Right cardiac atrium (tissue), 5 donors: ENCODE measurements around the gene CRYGB. TPM values are rescaled to one million over a fixed set of nuclear protein-coding genes. Genes with fewer than 3 reads are reported as not detected.
"Not testable (repeated sequence)": the region's sequence is repeated elsewhere in the genome, so short reads cannot be mapped to it uniquely, and the experiment has no call there.

Experiments used
- ATAC-seq, 2 donors: fragments of 200-7000 bp; cut with Tn5 transposase; one replicate each; pipeline versions ENCODE4 v1.8.0 to v1.9.1; 2020; ENCODE audit warnings: moderate library complexity in 2 of 2, mild to moderate bottlenecking in 1 of 2
- DNase-seq, 3 donors: peaks; one replicate each; pipeline ENCODE4 v3.0.0-alpha.2; 2020
- H3K27ac ChIP-seq: one replicate; pipeline ENCODE4 v1.5.1; 2013; ENCODE audit warnings: mild to moderate bottlenecking, low read length, control low read depth, moderate library complexity
- H3K27me3 ChIP-seq: one replicate; pipeline ENCODE4 v1.6.1; 2013; ENCODE audit not compliant: control insufficient read depth, insufficient read depth
- H3K4me1 ChIP-seq: one replicate; pipeline ENCODE4 v1.6.1; 2013; ENCODE audit warnings: low read length; ENCODE audit not compliant: control insufficient read depth, insufficient read depth
- H3K4me3 ChIP-seq: one replicate; pipeline ENCODE4 v1.5.1; 2013; ENCODE audit warnings: low read length, control low read depth
- H3K9me3 ChIP-seq: one replicate; pipeline ENCODE4 v1.6.1; 2013; ENCODE audit warnings: low read length; ENCODE audit not compliant: control insufficient read depth
- WGBS: extraction: QIAGEN DNeasy Blood & Tissue Kit; methylation state at CpG from one replicate; pipeline ENCODE4 v1.1.7; 2013; 5-methylcytosine and 5-hydroxymethylcytosine counted together
- intact Hi-C, 4 donors: fragments of 100-400 bp; cut with DNase I; formaldehyde crosslinking; loops; one replicate each; pipeline versions ENCODE4 v1.11.0 to v1.14.0; 2022 to 2023
- polyA plus RNA-seq: library from polyadenylated mRNA; stranded (reverse); fragments of 200-250 nt; gene quantifications from one replicate; pipeline ENCODE4 v1.2.3, GENCODE V29; 2013
- total RNA-seq, 4 donors: library from RNA; stranded (reverse); fragmentation: NEBNext Ultra II Directional; extraction: Animal tissue kit (Norgen Biotek cat#: 25700); gene quantifications; one replicate each; pipeline ENCODE4 v1.2.1, GENCODE V29; 2021
- donor health status: healthy with polysubstance abuse.
- donor health status: DM: no; HTN: yes; CAD: no.
- donor health status: DM: no; HTN: no; CAD: no.
- donor health status: DM: no; HTN: yes; CAD: no; lungs with severe emphysema.
- donor health status: DM: yes; HTN: yes; CAD: no.

CRYGB gene
- total and polyA plus RNA-seq, 5 donors = not detected

DNA sequence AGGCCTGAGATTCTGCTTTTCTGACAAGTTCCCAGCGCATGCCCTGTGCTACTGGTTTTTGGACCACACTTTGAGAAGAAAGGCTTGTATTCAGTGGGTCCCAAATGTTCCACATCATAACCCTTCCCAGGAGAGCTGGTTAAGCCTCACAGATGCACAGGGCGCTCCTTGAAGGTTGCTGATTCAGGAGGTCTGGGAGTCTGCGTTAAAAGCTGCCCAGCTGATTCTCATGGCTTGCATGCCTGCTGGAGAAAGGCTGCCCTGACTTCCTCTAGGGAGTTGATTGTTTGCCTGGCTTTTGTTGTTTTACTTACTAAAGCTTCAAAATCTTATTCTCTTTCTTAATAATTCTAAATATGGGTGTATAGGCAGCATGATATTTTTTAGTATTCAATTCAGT lies 42.3 kb downstream of the CRYGB start:
- Histone ChIP-seq H3K27me3 (no peaks in the 10 kb centered on the region), H3K4me3 (no peak overlapping the region), H3K9me3 (no peaks in the 10 kb centered on the region), H3K4me1 (no peaks in the 10 kb centered on the region), H3K27ac (no peak overlapping the region)
- ATAC-seq (no peak), DNase-seq (no peak)
- intact Hi-C loops = loop anchor here in 1 of 4 donors (5.0 kb wide), 1 partner anchor 149 kb away; no protein-coding TSS in a partner anchor
- 82% methylated on average over 3 of the region's 3 CpGs for WGBS

DNA sequence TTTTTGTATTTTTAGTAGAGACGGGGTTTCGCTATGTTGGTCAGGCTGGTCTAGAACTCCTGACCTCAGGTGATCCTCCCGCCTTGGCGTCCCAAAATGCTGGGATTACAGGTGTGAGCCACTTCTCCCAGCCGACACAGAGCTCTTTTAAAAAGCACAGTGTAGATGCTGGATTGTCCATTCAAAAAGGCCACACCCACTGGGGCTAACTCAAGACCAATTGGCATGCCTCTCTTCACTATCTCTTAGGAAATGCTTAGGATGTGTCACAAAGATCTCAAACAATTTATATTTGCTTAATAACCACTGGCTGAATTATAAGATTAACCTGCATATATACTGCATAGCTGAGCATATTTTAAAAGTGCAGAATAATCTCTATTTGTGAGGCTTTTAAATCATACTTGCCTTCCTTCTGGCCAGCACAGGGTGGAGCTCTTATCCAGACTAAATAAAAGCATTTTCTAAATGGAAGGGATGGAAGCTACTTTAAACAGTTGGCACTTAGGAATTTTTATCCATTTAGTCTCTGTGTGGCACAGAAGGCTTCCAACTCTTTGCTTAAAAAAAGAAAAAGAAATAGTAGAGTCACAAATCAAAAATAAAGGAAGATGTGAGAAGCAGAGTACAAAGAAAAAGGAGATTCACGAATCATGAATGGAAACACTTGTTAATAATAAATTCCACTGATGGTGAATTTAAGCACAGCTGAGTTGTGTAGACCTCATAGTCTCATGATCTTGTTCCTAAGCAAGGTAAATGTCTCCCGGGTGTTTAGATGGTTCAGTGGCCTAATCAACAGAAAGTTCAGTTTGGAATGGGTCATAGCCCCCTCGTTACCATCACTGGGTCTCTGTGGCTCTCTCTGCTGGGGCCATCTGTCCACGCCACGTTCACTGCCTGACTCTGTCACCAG lies 44.0 kb downstream of the CRYGB start:
- Histone ChIP-seq H3K4me3 (no peak overlapping the region), H3K4me1 (no peaks in the 10 kb centered on the region), H3K27me3 (no peaks in the 10 kb centered on the region), H3K9me3 (no peaks in the 10 kb centered on the region), H3K27ac (no peak overlapping the region)
- intact Hi-C loops = loop anchor here in 1 of 4 donors (5.0 kb wide), 1 partner anchor 150 kb away; no protein-coding TSS in a partner anchor
- DNase-seq (no peak), ATAC-seq (peak in 1 of 2 donors; percentile 57)
- 30% methylated on average over 10 of the region's 10 CpGs for WGBS

DNA sequence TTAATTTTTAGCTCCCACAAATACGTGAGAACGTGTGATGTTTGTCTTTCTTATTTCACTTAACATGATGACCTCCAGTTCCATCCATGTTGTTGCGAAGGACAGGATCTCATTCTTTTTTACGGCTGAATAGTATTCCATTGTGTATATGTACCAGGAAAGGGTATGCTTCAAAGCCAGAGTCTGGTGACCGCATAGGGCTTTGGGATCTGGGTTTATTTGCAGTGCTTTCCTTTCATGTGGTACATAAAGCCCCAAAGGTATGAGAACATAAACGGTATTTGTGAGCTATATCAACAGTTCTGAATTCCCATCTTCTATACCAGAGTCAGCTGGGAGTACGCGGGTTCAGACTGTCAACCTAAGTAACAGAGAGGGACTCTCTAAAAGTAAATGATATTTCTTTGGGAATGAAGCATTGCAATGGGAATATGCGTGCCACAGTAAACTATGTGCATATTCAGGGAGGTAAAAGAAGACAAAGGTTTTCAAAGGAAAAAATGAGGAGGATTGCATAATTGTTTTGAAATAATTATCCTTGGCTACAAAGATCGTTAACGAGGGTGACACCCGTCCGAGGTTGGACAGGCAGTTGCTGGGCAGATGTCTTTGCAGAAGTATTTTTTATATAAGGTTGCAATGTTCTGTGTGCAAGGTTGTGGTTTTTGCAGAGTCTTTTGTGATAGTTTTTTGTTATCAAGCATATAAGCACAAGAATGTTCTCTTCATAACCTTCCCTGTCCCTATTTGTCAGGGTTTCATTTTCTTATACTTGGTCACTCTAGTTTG lies 46.1 kb downstream of the CRYGB start:
- no peaks in the 10 kb centered on the region for H3K9me3 ChIP-seq
- H3K27ac ChIP-seq = no peak overlapping the region
- intact Hi-C loops = loop anchor here in 1 of 4 donors (5.0 kb wide), 1 partner anchor 152 kb away; no protein-coding TSS in a partner anchor
- H3K4me1 ChIP-seq = no peaks in the 10 kb centered on the region
- DNase-seq = no peak
- H3K27me3 ChIP-seq = no peaks in the 10 kb centered on the region
- ATAC-seq = no peak
- H3K4me3 ChIP-seq = no peak overlapping the region
- WGBS = 70% methylated on average over 13 of the region's 13 CpGs

DNA sequence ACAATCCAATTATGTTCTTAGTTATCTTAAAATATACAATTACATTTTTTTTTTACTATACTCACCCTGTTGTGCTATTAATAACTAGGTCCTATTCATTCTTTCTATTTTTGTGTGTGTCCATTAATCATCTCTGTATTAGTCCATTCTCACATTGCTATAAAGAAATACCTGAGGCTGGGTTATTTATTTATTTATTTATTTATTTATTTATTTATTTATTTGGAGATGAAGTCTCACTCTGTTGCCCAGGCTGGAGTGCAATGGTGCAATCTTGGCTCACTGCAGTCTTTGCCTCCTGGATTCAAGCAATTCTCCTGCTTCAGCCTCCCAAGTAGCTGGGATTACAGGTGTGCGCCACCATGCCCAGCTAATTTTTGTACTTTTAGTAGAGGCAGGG lies 47.3 kb downstream of the CRYGB start:
- H3K9me3 ChIP-seq, DNase-seq, intact Hi-C loops, H3K27me3 ChIP-seq, H3K4me3 ChIP-seq, H3K4me1 ChIP-seq, H3K27ac ChIP-seq, ATAC-seq: not testable (repeated sequence)
- 100% methylated on average over 1 of the region's 1 CpG for WGBS

- peak; percentile 33 to 70 for ATAC-seq
- H3K27ac ChIP-seq = no peak overlapping the region
- WGBS = 42% methylated on average over 2 of the region's 2 CpGs
Observed at GRCh38 chr2:208098267-208098666, 47.7 kb downstream of the CRYGB start.

DNA sequence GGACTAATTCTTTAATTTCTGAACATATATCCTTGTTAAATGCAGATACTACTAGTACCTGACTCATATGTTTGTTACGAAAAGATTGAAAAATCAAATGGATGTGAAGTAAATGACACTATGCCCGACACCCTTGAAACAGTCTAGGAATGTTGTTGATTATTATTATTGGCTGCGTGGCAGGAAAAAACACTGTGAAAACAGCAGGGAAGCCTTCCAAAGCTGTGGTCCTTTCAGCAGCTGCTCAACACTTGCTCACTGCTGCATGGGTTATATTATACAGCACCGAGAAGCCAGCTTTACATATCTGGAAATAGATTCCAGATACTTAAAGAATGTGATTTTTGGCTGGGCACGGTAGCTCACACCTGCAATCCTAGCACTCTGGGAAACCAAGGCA lies 48.2 kb downstream of the CRYGB start:
- intact Hi-C loops = no loop called here
- DNase-seq (no peak), ATAC-seq (peak; percentile 64 to 87)
- Histone ChIP-seq H3K4me1 (no peaks in the 10 kb centered on the region), H3K27me3 (no peaks in the 10 kb centered on the region), H3K9me3 (no peaks in the 10 kb centered on the region), H3K4me3 (no peak overlapping the region), H3K27ac (no peak overlapping the region)
- WGBS = 31% methylated on average over 5 of the region's 5 CpGs

More at GRCh38 chr2:208098267-208098666, 47.7 kb downstream of the CRYGB start:
- Histone ChIP-seq H3K9me3 (no peaks in the 10 kb centered on the region), H3K4me1 (no peaks in the 10 kb centered on the region), H3K27me3 (no peaks in the 10 kb centered on the region), H3K4me3 (no peak overlapping the region)
- intact Hi-C loops = no loop called here
- DNase-seq = no peak

DNA sequence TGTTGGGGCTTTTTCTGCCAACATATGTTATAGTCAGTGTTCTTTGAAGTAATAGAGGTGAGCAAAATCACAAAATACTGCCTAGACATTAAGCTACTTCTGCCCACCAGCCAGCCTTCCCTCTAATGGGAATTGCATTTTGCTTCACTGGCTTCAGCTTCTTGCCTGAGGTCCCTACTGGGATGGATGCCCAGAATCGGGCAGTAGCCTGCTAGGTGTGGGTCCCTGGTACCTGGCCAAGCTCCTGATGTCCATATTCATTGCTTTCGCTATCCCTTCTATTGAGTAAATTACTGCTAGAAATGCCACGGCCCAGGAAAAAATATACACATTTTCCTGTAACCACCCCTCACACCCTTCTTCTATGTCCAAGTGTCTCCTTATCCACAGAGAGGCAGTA lies 48.6 kb downstream of the CRYGB start:
- WGBS = 38% methylated on average over 3 of the region's 3 CpGs
- Histone ChIP-seq H3K27ac (no peak overlapping the region), H3K4me1 (no peaks in the 10 kb centered on the region), H3K4me3 (no peak overlapping the region), H3K9me3 (no peaks in the 10 kb centered on the region), H3K27me3 (no peaks in the 10 kb centered on the region)
- intact Hi-C loops = no loop called here
- ATAC-seq (peak; percentile 31 to 37), DNase-seq (peak in 2 of 3 donors; percentile 64)

DNA sequence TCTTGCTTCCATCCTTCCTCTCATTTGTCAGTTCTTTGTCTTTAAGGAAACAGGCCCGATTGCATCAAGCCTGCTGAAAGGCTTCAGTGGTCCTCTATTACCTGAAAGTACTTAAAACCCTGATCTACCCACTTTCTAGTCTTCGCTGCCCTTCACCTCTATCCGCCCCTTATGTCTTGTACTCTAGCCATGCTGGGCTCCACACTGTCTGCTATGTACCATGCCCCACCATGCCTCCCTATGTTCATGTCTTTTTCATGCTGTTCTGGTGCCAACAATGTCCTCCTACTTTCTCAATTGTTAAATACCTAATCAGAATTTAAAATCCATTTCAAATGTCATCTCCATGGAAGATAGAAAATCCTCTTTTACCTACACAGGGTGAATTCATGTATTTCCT lies 49.9 kb downstream of the CRYGB start:
- no peak for ATAC-seq

GRCh38 chr2:208093128-208093527 lies 52.8 kb downstream of the CRYGB start:
- Histone ChIP-seq H3K4me3 (no peak overlapping the region), H3K4me1 (no peaks in the 10 kb centered on the region), H3K27me3 (no peaks in the 10 kb centered on the region), H3K9me3 (no peaks in the 10 kb centered on the region), H3K27ac (no peak overlapping the region)
- no peak for ATAC-seq
- DNase-seq = no peak
- intact Hi-C loops = no loop called here

More for the DNA sequence above, 49.9 kb downstream of the CRYGB start:
- H3K4me1 ChIP-seq = no peaks in the 10 kb centered on the region
- intact Hi-C loops = no loop called here
- 81% methylated on average over 3 of the region's 3 CpGs for WGBS
- DNase-seq = no peak
- H3K27ac ChIP-seq = no peak overlapping the region
- H3K9me3 ChIP-seq = no peaks in the 10 kb centered on the region
- no peaks in the 10 kb centered on the region for H3K27me3 ChIP-seq
- no peak overlapping the region for H3K4me3 ChIP-seq
